ENCODE measurements around the gene RSPH1. TPM values are rescaled to one million over a fixed set of nuclear protein-coding genes. Genes with fewer than 3 reads are reported as not detected.

RSPH1 gene
- total and polyA plus RNA-seq, 2 of the 8 experiments (the other 6 are each of a cell fraction or from before 2014, with no cell fraction given), result 0.24 TPM; not detected in 1

DNA sequence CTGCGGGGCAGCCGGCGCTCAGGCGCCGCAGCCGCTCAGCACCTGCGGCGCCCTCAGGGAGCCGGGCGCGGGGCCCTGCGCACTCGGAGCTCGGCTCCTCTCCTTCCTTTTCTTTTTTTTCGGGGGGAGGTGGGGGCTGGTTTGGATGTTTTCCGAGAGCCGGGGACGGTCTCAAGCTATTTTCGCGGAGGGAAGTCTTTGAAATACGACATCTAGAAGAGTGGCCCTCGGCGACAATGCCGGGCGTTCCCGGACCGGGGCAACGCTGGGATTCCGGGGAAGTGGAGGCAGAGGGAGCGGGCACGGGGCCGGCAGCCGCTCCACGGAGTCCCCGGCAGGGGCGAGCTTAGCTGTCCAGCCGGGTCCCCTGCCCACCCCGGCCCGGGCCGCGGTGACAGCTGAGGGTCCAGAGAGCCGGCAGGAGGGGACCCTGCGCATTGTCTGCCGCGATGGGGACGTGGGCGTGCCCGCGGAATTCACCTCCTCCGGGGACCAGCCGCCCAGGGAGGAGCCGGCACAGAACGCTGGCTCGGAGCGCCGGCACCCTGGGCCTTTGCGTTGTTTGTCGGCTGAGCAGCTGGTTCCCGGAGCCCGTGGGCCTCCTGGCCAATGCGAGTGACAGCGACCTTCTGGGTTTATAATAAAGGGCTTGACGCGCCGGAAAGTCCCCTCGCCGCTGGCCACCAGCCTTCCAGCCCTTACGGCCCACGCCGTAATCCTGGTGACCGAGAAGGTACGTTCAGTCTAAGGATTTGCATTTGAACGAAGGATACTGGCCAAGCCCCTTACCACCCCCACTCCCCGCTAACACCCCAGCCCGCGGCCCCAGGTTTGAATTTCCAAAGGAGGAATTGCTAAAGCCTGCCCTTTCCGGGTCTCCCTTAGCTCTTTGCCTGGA is 18.2 kb upstream of the RSPH1 start:
- H3K4me2 ChIP-seq (ENCODE audit: insufficient read depth in 1 of 2, low read depth in 2 of 2, low read length in 2 of 2), result peak overlapping the region; percentile 76 to 86
- no peak overlapping the region for H2AK5ac ChIP-seq (ENCODE audit: low read depth, low read length)
- no peak overlapping the region for H2BK15ac ChIP-seq (ENCODE audit: low read length)
- no peak overlapping the region for H3K14ac ChIP-seq (ENCODE audit: insufficient read length)
- H3K18ac ChIP-seq (ENCODE audit: extremely low read depth, low read length), result peak overlapping the region; percentile 60; the same call in 1 of the 2 replicates
- no peak overlapping the region for H2BK20ac ChIP-seq (ENCODE audit: low read length)
- H4K5ac ChIP-seq (ENCODE audit: insufficient read length, low read depth, low read length), result peak overlapping the region; percentile 26
- H4K20me1 ChIP-seq (replicated peaks in 1 of 2; ENCODE audit: control insufficient read depth in 1 of 2, insufficient read depth in 2 of 2, low read length in 2 of 2), result no peaks in the 10 kb centered on the region
- H4K91ac ChIP-seq (replicated peaks; ENCODE audit: insufficient read length, low read length), result peak overlapping the region; percentile 39
- peak overlapping the region; percentile 25 to 58 (median 40); a peak in 5 of 7 replicates for H3K9ac ChIP-seq (replicated peaks in 1 of 4; ENCODE audit: extremely low read depth in 1 of 4, low read depth in 3 of 4, low read length in 3 of 4)
- POLR2A ChIA-PET (ENCODE audit: partially characterized antibody), result interaction anchor here (0.5 to 2.5 kb wide), 10 partner anchors 10 to 295 kb away, joined by 3 to 19 read pairs (median 4); partner anchors contain the start of gene ABCG1
- H4K8ac ChIP-seq (ENCODE audit: extremely low read depth, insufficient read depth, low read length), result 0 out of 2 replicates have a peak overlapping the region, but pooled peaks have one; percentile 46
- no peak overlapping the region for H3K23ac ChIP-seq (ENCODE audit: insufficient read length)
- no peaks in the 10 kb centered on the region for H3K9me3 ChIP-seq (ENCODE audit: insufficient read depth in 2 of 2, low read depth in 1 of 2, low read length in 1 of 2)
- no peaks in the 10 kb centered on the region; the same call in 1 of the 2 replicates for H3K23me2 ChIP-seq (ENCODE audit: low read depth, low read length)
- H3K27me3 ChIP-seq (replicated peaks in 1 of 4; ENCODE audit: control insufficient read depth in 3 of 4, extremely low read depth in 1 of 4, insufficient read depth in 3 of 4, low read length in 3 of 4), result peaks cover 0 to 10% (median 6%) of the 10 kb centered on the region in 4 experiments; a peak in 3 of 7 replicates
- 2% methylated on average over 52 of the region's 77 CpGs; no CpG with 5 or more reads in 1 of the 2 experiments for WGBS, 2 experiments (ENCODE audit: extremely low coverage in 1 of 2, insufficient coverage in 1 of 2, insufficient read length in 1 of 2, insufficient replicate concordance in 2 of 2, low coverage in 1 of 2, low lambda C conversion rate in 2 of 2, missing lambda C conversion rate in 1 of 2)
- DNase-seq (ENCODE audit: low read depth in 1 of 2, low spot score in 2 of 2) (peak in 1 of 2 experiments; percentile 80), FAIRE-seq (no peak)
- H2AFZ ChIP-seq (ENCODE audit: low read length), result no peak overlapping the region
- peak overlapping the region; percentile 2; the same call in 1 of the 2 replicates for H2BK5ac ChIP-seq (ENCODE audit: low read depth, low read length)
- H3K56ac ChIP-seq (replicated peaks; ENCODE audit: insufficient read length, low read depth, low read length), result no peak overlapping the region
- H3K36me3 ChIP-seq (ENCODE audit: control insufficient read depth in 2 of 4, insufficient read depth in 4 of 4, low read length in 3 of 4), result peaks cover 0 to 8% (median 7%) of the 10 kb centered on the region in 4 experiments; a peak in 4 of 8 replicates
- no peak overlapping the region for H2BK12ac ChIP-seq (ENCODE audit: low read depth, low read length)
- H3K27ac ChIP-seq (ENCODE audit: low read depth, low read length), result no peak overlapping the region
- H3K4ac ChIP-seq (replicated peaks; ENCODE audit: insufficient read length, low read depth, low read length), result no peak overlapping the region
- no peak overlapping the region for H2BK120ac ChIP-seq (replicated peaks; ENCODE audit: low read depth, low read length)
- peak overlapping the region; percentile 45 to 81 (median 59) for H3K4me3 ChIP-seq (ENCODE audit: extremely low read depth in 1 of 4, insufficient read depth in 2 of 4, low read depth in 3 of 4, low read length in 4 of 4)
- peaks cover 13 to 20% (median 15%) of the 10 kb centered on the region in 4 experiments for H3K4me1 ChIP-seq (replicated peaks in 1 of 4; ENCODE audit: control insufficient read depth in 3 of 4, insufficient read depth in 4 of 4, low read length in 3 of 4)
- CTCF ChIA-PET (ENCODE audit: partially characterized antibody), result interaction anchor here (0.8 to 2.2 kb wide), 5 partner anchors 13 to 203 kb away, joined by 3 to 7 read pairs (median 3); no protein-coding TSS in a partner anchor
- H3K79me1 ChIP-seq (ENCODE audit: low read depth, low read length), result no peaks in the 10 kb centered on the region; the same call in 1 of the 2 replicates
- peaks cover 0 to 21% of the 10 kb centered on the region in 2 experiments; a peak in 2 of 4 replicates for H3K79me2 ChIP-seq (ENCODE audit: control insufficient read depth in 1 of 2, insufficient read depth in 2 of 2, low read length in 2 of 2)
- no peak for TF ChIP-seq KDM4A (IDR thresholded peaks at IDR 0.05; ENCODE audit: low read depth, low read length, severe bottlenecking)
- TF ChIP-seq SIN3A (conservative IDR thresholded peaks at IDR 0.05 in 1 of 2, IDR thresholded peaks at IDR 0.05 in 1 of 2; ENCODE audit: low read depth in 1 of 2, low read length in 2 of 2), result peak in 1 of 2 experiments; percentile 56; a peak in 1 of 4 replicates
- no peak for TF ChIP-seq SP2 (IDR thresholded peaks at IDR 0.05; ENCODE audit: low read length)
- TF ChIP-seq RBBP5 (IDR thresholded peaks at IDR 0.05; ENCODE audit: borderline replicate concordance, low read depth, low read length), result peak; percentile 55; the same call in 1 of the 2 replicates
- peak; percentile 94 for TF ChIP-seq ASH2L (IDR thresholded peaks at IDR 0.05; ENCODE audit: low read length)
- TF ChIP-seq CHD1 (IDR thresholded peaks at IDR 0.05; ENCODE audit: low read depth, low read length), result no peak
- TF ChIP-seq GABPA (IDR thresholded peaks at IDR 0.05; ENCODE audit: borderline replicate concordance, insufficient read depth, low read length), result no peak
- TF ChIP-seq E2F6 (IDR thresholded peaks at IDR 0.05), result no peak
- no peak for TF ChIP-seq CBX8 (IDR thresholded peaks at IDR 0.05; ENCODE audit: borderline replicate concordance, low read depth, low read length)

Measured in H1 (cell line).